Suprapubic skin (tissue), 4 donors: ENCODE results near the gene PVRIG. TPM values are rescaled to one million over a fixed set of nuclear protein-coding genes. Genes with fewer than 3 reads are reported as not detected.
"Not testable (repeated sequence)": the region's sequence is repeated elsewhere in the genome, so short reads cannot be mapped to it uniquely, and the experiment has no call there.

ENCODE experiments used
- DNase-seq, 2 donors: peaks; one replicate each; pipeline ENCODE4 v3.0.0-alpha.2; 2019; ENCODE audit warnings: low spot score in 2 of 2
- H3K27ac ChIP-seq: fragments of 200-600 bp; sonication (generic); one replicate; pipeline ENCODE4 v1.5.1; 2019
- H3K27me3 ChIP-seq: fragments of 200-600 bp; sonication (generic); one replicate; pipeline ENCODE4 v1.5.1; 2019
- H3K36me3 ChIP-seq: fragments of 200-600 bp; sonication (generic); one replicate; pipeline ENCODE4 v1.5.1; 2019
- H3K4me1 ChIP-seq: fragments of 200-600 bp; sonication (generic); one replicate; pipeline ENCODE4 v1.5.1; 2019
- H3K4me3 ChIP-seq: fragments of 200-600 bp; sonication (generic); one replicate; pipeline ENCODE4 v1.5.1; 2019; ENCODE audit warnings: mild to moderate bottlenecking
- H3K9me3 ChIP-seq: fragments of 200-600 bp; sonication (generic); one replicate; pipeline ENCODE4 v1.5.1; 2019
- EP300 ChIP-seq: sonication (generic); formaldehyde crosslinking; IDR thresholded peaks from one replicate; pipeline ENCODE4 v1.6.1; 2017; ENCODE audit warnings: antibody characterized with exemption
- POLR2A ChIP-seq, 2 donors: fragments of 450-650 bp; IDR thresholded peaks; one replicate each; pipeline ENCODE4 v1.6.1; 2017; ENCODE audit warnings: antibody characterized with exemption in 2 of 2, mild to moderate bottlenecking in 2 of 2, moderate library complexity in 2 of 2
- POLR2AphosphoS5 ChIP-seq, 3 donors: sonication (generic); formaldehyde crosslinking; IDR thresholded peaks; one replicate each; pipeline ENCODE4 v1.6.1; 2017; ENCODE audit warnings: antibody characterized with exemption in 3 of 3
- WGBS: methylation state at CpG from one replicate; pipeline ENCODE4 v1.1.5; 2018; 5-methylcytosine and 5-hydroxymethylcytosine counted together
- total RNA-seq, 4 donors: library from RNA; depleted of rRNA; stranded (reverse); fragments of >200 nt; gene quantifications; one replicate each; pipeline ENCODE4 v1.1.0, GENCODE V29; 2016
- TF ChIP-seq, protein P1 (sequence below), 2 donors: fragments of 200-600 bp in 1 of 2; fragments of 450-650 bp in 1 of 2; sonication (generic) in 1 of 2; IDR thresholded peaks; one replicate each; pipeline ENCODE4 v1.5.1; 2016 to 2019; ENCODE audit warnings: antibody characterized with exemption in 2 of 2, mild to moderate bottlenecking in 1 of 2, moderate library complexity in 1 of 2

The PVRIG gene
- total RNA-seq, 4 donors from 2014 or later: not detected

DNA sequence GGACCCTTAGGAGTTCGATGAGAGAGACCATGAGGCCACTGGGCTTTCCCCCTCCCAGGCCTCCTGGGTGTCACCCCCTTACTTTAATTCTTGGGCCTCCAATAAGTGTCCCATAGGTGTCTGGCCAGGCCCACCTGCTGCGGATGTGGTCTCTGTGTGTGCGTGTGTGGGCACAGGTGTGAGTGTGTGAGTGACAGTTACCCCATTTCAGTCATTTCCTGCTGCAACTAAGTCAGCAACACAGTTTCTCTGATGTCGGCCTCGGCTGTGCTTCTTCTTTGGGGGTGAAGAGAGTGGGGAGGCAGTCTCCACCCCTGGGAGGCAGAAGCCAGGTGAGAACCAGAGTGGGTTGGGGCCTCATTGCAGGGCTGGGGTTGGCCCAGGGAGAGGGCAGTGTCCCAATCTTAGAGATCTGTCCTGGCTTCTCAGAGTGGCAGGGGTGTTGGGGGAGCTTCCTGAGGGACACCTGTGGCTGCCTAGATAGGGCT lies 1.5 kb downstream of the PVRIG start:
- H3K4me3 ChIP-seq: no peak overlapping the region
- no peak for DNase-seq
- H3K4me1 ChIP-seq: no peaks in the 10 kb centered on the region
- no peaks in the 10 kb centered on the region for H3K9me3 ChIP-seq
- 76% methylated on average over 5 of the region's 5 CpGs for WGBS
- H3K36me3 ChIP-seq: peaks cover 26% of the 10 kb centered on the region
- no peak overlapping the region for H3K27ac ChIP-seq
- TF ChIP-seq EP300 (no peak), POLR2AphosphoS5 (IDR thresholded peaks at IDR 0.05) (no peak), POLR2A (IDR thresholded peaks at IDR 0.05) (no peak)
- TF ChIP-seq, protein P1, sequence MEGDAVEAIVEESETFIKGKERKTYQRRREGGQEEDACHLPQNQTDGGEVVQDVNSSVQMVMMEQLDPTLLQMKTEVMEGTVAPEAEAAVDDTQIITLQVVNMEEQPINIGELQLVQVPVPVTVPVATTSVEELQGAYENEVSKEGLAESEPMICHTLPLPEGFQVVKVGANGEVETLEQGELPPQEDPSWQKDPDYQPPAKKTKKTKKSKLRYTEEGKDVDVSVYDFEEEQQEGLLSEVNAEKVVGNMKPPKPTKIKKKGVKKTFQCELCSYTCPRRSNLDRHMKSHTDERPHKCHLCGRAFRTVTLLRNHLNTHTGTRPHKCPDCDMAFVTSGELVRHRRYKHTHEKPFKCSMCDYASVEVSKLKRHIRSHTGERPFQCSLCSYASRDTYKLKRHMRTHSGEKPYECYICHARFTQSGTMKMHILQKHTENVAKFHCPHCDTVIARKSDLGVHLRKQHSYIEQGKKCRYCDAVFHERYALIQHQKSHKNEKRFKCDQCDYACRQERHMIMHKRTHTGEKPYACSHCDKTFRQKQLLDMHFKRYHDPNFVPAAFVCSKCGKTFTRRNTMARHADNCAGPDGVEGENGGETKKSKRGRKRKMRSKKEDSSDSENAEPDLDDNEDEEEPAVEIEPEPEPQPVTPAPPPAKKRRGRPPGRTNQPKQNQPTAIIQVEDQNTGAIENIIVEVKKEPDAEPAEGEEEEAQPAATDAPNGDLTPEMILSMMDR (IDR thresholded peaks at IDR 0.05): no peak
- no peaks in the 10 kb centered on the region for H3K27me3 ChIP-seq

DNA sequence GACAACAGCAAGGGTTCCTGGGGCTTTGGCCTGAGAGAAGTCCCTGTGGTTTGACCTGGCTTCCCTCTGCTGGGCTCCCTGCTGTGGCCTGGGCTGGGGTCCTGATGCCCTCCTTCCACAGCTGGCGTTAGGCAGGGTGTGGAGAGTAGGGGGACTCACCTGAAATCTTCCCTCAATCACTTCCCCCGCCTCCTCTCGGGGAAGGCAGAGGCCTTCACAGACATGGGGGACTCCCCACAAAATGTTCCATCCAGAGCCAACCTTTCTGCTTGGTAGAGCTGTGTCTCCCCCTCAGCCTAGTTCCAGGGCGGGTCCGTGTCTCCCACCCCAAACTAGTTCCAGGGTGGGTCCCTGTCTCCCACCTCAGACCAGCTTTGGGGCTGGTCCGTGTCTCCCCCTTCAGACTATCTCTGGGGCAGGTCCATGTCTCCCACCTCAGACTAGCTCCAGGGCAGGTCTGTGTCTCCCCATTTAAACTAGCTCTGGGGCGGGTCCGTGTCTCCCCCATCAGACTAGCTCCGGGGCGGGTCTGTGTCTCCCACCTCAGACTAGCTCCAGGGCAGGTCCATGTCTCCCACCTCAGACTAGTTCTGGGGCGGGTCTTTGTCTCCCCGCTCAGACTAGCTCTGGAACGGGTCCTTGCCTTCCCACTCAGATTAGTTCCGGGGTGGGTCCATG lies 2.2 kb downstream of the PVRIG start:
- TF ChIP-seq, protein P1 (IDR thresholded peaks at IDR 0.05): no peak
- TF ChIP-seq POLR2A (IDR thresholded peaks at IDR 0.05): no peak
- TF ChIP-seq EP300: no peak
- DNase-seq: no peak
- no peaks in the 10 kb centered on the region for H3K27me3 ChIP-seq
- H3K36me3 ChIP-seq: peaks cover 26% of the 10 kb centered on the region
- no peak overlapping the region for H3K4me3 ChIP-seq
- H3K4me1 ChIP-seq: no peaks in the 10 kb centered on the region
- no peak overlapping the region for H3K27ac ChIP-seq
- WGBS: 90% methylated on average over 12 of the region's 14 CpGs
- H3K9me3 ChIP-seq: no peaks in the 10 kb centered on the region

DNA sequence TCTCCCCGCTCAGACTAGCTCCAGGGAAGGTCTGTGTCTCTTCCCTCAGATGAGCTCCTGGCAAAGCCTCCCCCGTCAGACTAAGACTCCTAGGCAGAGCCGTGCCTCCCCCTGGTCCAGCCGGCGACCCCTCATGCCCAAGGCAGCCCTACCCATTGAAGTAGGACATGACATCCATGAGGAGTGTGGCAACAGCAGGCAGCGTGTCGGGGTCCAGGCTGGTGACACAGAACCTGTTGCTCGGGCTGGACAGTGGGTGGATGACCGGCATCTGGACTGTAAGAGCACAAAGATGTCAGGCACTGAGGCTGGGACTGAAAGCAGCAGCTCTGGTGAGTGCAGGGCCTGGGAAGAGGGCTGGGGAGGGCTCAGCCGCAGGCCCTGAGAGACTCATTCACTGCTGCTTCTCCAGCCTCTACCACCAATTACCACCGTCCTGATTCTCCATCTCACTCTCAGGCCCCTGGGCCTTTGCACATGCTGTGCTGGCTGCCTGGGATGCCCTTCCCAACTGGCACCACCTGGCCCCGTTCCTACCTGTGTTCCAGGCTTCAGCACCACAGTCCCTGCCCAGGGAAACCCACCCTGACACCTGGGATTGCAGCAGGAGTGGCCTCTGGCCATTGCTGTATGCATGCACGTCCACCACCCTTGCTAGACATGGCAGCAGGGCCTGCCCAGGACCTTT lies 2.8 kb downstream of the PVRIG start:
- WGBS: 92% methylated on average over 8 of the region's 13 CpGs

GRCh38 chr7:100223376-100223927 lies 3.7 kb downstream of the PVRIG start:
- DNase-seq, H3K27me3 ChIP-seq: not testable (repeated sequence)
- whole genome bisulfite sequencing: 91% methylated on average over 13 of the region's 17 CpGs

More for the DNA sequence above, 2.8 kb downstream of the PVRIG start:
- no peak for TF ChIP-seq POLR2AphosphoS5 (IDR thresholded peaks at IDR 0.05)
- TF ChIP-seq, protein P1 (IDR thresholded peaks at IDR 0.05): no peak
- no peak for TF ChIP-seq POLR2A (IDR thresholded peaks at IDR 0.05)
- no peak for TF ChIP-seq EP300
- Histone ChIP-seq H3K36me3 (peaks cover 26% of the 10 kb centered on the region), H3K27me3 (no peaks in the 10 kb centered on the region), H3K27ac (no peak overlapping the region), H3K4me3 (no peak overlapping the region), H3K9me3 (no peaks in the 10 kb centered on the region), H3K4me1 (no peaks in the 10 kb centered on the region)
- DNase-seq: no peak

GRCh38 chr7:100224891-100225290 lies 5.1 kb downstream of the PVRIG start:
- H3K27ac ChIP-seq, H3K9me3 ChIP-seq: not testable (repeated sequence)
- WGBS: 100% methylated on average over 3 of the region's 6 CpGs

More at GRCh38 chr7:100223376-100223927, 3.7 kb downstream of the PVRIG start:
- not testable (repeated sequence) for H3K9me3 ChIP-seq, H3K4me3 ChIP-seq, H3K27ac ChIP-seq, H3K4me1 ChIP-seq
- peaks cover 26% of the 10 kb centered on the region for H3K36me3 ChIP-seq

GRCh38 chr7:100234660-100235317 lies 15.0 kb downstream of the PVRIG start:
- not testable (repeated sequence) for DNase-seq, H3K27me3 ChIP-seq, H3K27ac ChIP-seq, H3K4me1 ChIP-seq, H3K9me3 ChIP-seq, H3K4me3 ChIP-seq, H3K36me3 ChIP-seq
- WGBS: 78% methylated on average over 8 of the region's 8 CpGs

More at GRCh38 chr7:100224891-100225290, 5.1 kb downstream of the PVRIG start:
- peaks cover 25% of the 10 kb centered on the region for H3K36me3 ChIP-seq
- not testable (repeated sequence) for H3K27me3 ChIP-seq, H3K4me3 ChIP-seq, DNase-seq, H3K4me1 ChIP-seq

DNA sequence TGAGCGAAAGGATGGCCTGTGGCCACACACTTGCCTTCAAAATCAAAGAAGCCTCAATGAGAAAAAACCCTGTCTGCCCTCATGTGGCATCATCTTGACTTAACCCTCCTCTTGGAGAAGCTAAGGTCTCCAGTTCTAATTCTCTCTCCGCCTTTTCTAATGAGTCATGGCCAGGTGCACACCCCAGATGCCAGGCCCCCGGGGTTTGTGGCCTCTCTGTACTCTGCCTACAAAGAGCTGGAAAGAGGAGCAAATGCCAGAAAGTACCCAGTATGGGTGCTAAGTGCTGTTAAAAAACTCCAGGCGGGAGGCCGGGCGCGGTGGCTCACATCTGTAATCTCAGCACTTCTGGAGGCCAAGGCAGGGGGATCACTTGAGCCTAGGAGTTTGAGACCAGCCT lies 20.2 kb downstream of the PVRIG start:
- H3K4me1 ChIP-seq, H3K4me3 ChIP-seq, H3K9me3 ChIP-seq, H3K36me3 ChIP-seq, H3K27me3 ChIP-seq, DNase-seq, H3K27ac ChIP-seq: not testable (repeated sequence)
- 63% methylated on average over 7 of the region's 7 CpGs for WGBS

DNA sequence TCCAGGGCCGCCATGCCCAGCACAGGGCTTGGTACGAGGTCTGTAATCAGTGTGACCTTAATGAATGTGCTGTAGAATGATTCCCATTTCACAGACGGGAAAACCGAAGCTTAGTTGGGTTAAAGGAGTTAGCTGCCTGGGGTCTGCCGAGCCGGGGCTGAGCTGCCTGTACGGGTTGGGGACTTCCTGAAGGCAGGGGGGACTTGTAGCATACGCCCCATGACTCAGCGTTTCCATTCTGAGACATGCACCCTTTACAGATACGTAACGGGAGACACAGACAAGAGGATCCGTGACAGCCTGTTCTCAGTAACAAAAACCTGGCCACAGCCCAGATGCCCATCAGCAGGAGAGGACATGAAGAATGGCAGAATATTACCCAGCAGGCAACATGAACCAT lies 23.6 kb downstream of the PVRIG start:
- H3K4me1 ChIP-seq, H3K27ac ChIP-seq, H3K36me3 ChIP-seq, DNase-seq, H3K9me3 ChIP-seq, H3K27me3 ChIP-seq, H3K4me3 ChIP-seq: not testable (repeated sequence)
- 67% methylated on average over 11 of the region's 12 CpGs for WGBS

GRCh38 chr7:100244988-100245605 lies 25.3 kb downstream of the PVRIG start:
- not testable (repeated sequence) for H3K27me3 ChIP-seq, H3K4me1 ChIP-seq, DNase-seq, H3K27ac ChIP-seq, H3K9me3 ChIP-seq, H3K4me3 ChIP-seq, H3K36me3 ChIP-seq
- 76% methylated on average over 6 of the region's 9 CpGs for WGBS
